ENCODE measurements around the gene LUC7L3. TPM values are rescaled to one million over a fixed set of nuclear protein-coding genes. Genes with fewer than 3 reads are reported as not detected.

The LUC7L3 gene
- total and polyA plus RNA-seq, 10 of the 15 experiments (the other 5 are each of a cell fraction or from before 2014, with no cell fraction given), result 51.3 to 176 (median 149) TPM

DNA sequence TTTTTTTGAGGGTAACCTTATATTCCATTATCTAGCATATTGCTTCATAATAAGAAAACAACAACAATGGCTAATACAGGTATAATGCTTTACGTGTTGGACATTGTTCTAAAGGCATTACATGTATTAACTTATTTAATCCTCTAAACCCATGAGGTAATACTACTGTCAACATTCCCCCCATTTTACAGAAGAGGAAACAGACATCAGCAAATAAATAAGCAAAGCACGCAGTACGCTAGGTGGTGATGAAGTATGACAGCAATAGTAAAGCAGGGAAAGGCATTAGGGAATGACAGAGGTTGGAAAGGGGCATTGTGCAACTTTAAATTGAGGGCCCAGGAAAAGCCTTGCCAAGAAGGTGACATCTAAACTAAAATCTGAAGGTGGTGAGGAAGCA is 16.2 kb upstream of the LUC7L3 start:
- H3K4me3 ChIP-seq, result no peak overlapping the region
- H3K9me3 ChIP-seq (replicated peaks; ENCODE audit: control insufficient read depth, insufficient read depth, low read length), result no peaks in the 10 kb centered on the region
- H2AFZ ChIP-seq (ENCODE audit: control insufficient read depth, low read depth, low read length), result no peak overlapping the region
- peaks cover 28% of the 10 kb centered on the region for H3K79me2 ChIP-seq (ENCODE audit: control insufficient read depth, insufficient read depth, low read length)
- TF ChIP-seq, protein P1, sequence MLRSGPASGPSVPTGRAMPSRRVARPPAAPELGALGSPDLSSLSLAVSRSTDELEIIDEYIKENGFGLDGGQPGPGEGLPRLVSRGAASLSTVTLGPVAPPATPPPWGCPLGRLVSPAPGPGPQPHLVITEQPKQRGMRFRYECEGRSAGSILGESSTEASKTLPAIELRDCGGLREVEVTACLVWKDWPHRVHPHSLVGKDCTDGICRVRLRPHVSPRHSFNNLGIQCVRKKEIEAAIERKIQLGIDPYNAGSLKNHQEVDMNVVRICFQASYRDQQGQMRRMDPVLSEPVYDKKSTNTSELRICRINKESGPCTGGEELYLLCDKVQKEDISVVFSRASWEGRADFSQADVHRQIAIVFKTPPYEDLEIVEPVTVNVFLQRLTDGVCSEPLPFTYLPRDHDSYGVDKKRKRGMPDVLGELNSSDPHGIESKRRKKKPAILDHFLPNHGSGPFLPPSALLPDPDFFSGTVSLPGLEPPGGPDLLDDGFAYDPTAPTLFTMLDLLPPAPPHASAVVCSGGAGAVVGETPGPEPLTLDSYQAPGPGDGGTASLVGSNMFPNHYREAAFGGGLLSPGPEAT (IDR thresholded peaks at IDR 0.05; ENCODE audit: low read depth), result no peak
- no peak for TF ChIP-seq ZNF622 (IDR thresholded peaks at IDR 0.05)
- H3K4me2 ChIP-seq (ENCODE audit: control insufficient read depth, insufficient read depth), result no peak overlapping the region
- H3K36me3 ChIP-seq (ENCODE audit: control insufficient read depth in 2 of 2, insufficient read depth in 2 of 2, low read length in 1 of 2), result peaks cover 5 to 6% of the 10 kb centered on the region in 2 experiments
- H3K9ac ChIP-seq (ENCODE audit: control insufficient read depth, insufficient read depth, low read length), result no peak overlapping the region
- no peaks in the 10 kb centered on the region for H4K20me1 ChIP-seq (ENCODE audit: control insufficient read depth, insufficient read depth)
- H3K4me1 ChIP-seq (ENCODE audit: control insufficient read depth, insufficient read depth, low read length), result no peaks in the 10 kb centered on the region
- intact Hi-C loops (cut with micrococcal nuclease; ENCODE audit: unreplicated experiment) (no loop called here), in situ Hi-C loops (cut with MboI) (no loop called here)
- BruUV-seq (replicated peaks), result no TSS peak
- SMC1A ChIA-PET (ENCODE audit: uncharacterized antibody, unreplicated experiment), result interaction anchor here (1.2 kb wide), 1 partner anchor 7 kb away, joined by 3 read pairs; no protein-coding TSS in a partner anchor
- FAIRE-seq (no peak), DNase-seq (ENCODE audit: low read depth, low spot score) (no peak), ATAC-seq (no peak)
- POLR2A ChIA-PET, result no interaction called here
- 100% methylated on average over 3 of the region's 3 CpGs for WGBS (ENCODE audit: insufficient coverage, insufficient replicate concordance, low lambda C conversion rate, missing lambda C conversion rate)
- no peaks in the 10 kb centered on the region for H3K27me3 ChIP-seq (replicated peaks in 1 of 2; ENCODE audit: control insufficient read depth in 2 of 2, insufficient read depth in 2 of 2, low read length in 1 of 2)
- RAD21 ChIA-PET (ENCODE audit: unreplicated experiment), result no interaction called here
- CTCF ChIA-PET, result interaction anchor here (0.8 to 1.8 kb wide), 3 partner anchors 65 to 72 kb away, joined by 3 to 6 read pairs (median 3); no protein-coding TSS in a partner anchor
- H3K27ac ChIP-seq (ENCODE audit: control insufficient read depth, insufficient read depth), result no peak overlapping the region

- DNase-seq (ENCODE audit: low read depth, low spot score) (peak; percentile 67), FAIRE-seq (no peak), ATAC-seq (peak; percentile 78)
- no peaks in the 10 kb centered on the region for H4K20me1 ChIP-seq (ENCODE audit: control insufficient read depth, insufficient read depth)
- H3K27ac ChIP-seq (ENCODE audit: control insufficient read depth, insufficient read depth), result peak within 1 kb of the TSS; percentile 86
- peak within 1 kb of the TSS; percentile 80 for H2AFZ ChIP-seq (ENCODE audit: control insufficient read depth, low read depth, low read length)
- H3K79me2 ChIP-seq (ENCODE audit: control insufficient read depth, insufficient read depth, low read length), result peaks cover 38% of the 10 kb centered on the region
- CTCF ChIA-PET, result interaction anchor here (0.6 to 1.1 kb wide), 3 partner anchors 11 to 337 kb away, joined by 3 read pairs; no protein-coding TSS in a partner anchor
- WGBS (ENCODE audit: insufficient coverage, insufficient replicate concordance, low lambda C conversion rate, missing lambda C conversion rate), result 0% methylated on average over 35 of the region's 74 CpGs
- H3K9ac ChIP-seq (ENCODE audit: control insufficient read depth, insufficient read depth, low read length), result peak within 1 kb of the TSS; percentile 91
- SMC1A ChIA-PET (ENCODE audit: uncharacterized antibody, unreplicated experiment), result interaction anchor here (1.1 to 1.5 kb wide), 2 partner anchors 12 to 75 kb away, joined by 4 to 5 read pairs; partner anchors contain the start of gene LUC7L3
- intact Hi-C loops (cut with micrococcal nuclease; ENCODE audit: unreplicated experiment), result loop anchor here (1.0 kb wide), 1 partner anchor 12 kb away; the partner anchor contains the start of gene LUC7L3
- peaks cover 9% of the 10 kb centered on the region for H3K4me1 ChIP-seq (ENCODE audit: control insufficient read depth, insufficient read depth, low read length)
- no peaks in the 10 kb centered on the region; a peak in 1 of 4 replicates for H3K36me3 ChIP-seq (ENCODE audit: control insufficient read depth in 2 of 2, insufficient read depth in 2 of 2, low read length in 1 of 2)
- RAD21 ChIA-PET (ENCODE audit: unreplicated experiment), result no interaction called here
- H3K4me3 ChIP-seq, result peak within 1 kb of the TSS; percentile 81
- peak within 1 kb of the TSS; percentile 65 for H3K4me2 ChIP-seq (ENCODE audit: control insufficient read depth, insufficient read depth)
- POLR2A ChIA-PET, result interaction anchor here (0.8 to 3.5 kb wide), 5 partner anchors 10 to 75 kb away, joined by 3 to 25 read pairs (median 4); partner anchors contain the start of gene LUC7L3
- no peaks in the 10 kb centered on the region for H3K27me3 ChIP-seq (replicated peaks in 1 of 2; ENCODE audit: control insufficient read depth in 2 of 2, insufficient read depth in 2 of 2, low read length in 1 of 2)
- in situ Hi-C loops (cut with MboI), result no loop called here
- BruUV-seq (replicated peaks), result TSS peak; percentile 84
- H3K9me3 ChIP-seq (replicated peaks; ENCODE audit: control insufficient read depth, insufficient read depth, low read length), result no peaks in the 10 kb centered on the region
- TF ChIP-seq SIX5 (IDR thresholded peaks at IDR 0.05; ENCODE audit: low read depth, low read length, severe bottlenecking), result peak; percentile 74
- no peak for TF ChIP-seq CUX1 (IDR thresholded peaks at IDR 0.05; ENCODE audit: insufficient replicate concordance, low read depth, low read length)
- 0 out of 2 replicates have a peak, but pooled peaks have one; percentile 53 for TF ChIP-seq JUND (IDR thresholded peaks at IDR 0.05; ENCODE audit: low read depth, low read length)
- no peak for TF ChIP-seq RCOR1 (conservative IDR thresholded peaks at IDR 0.05; ENCODE audit: low read depth, low read length)
- peak; percentile 80 for TF ChIP-seq ZNF24 (IDR thresholded peaks at IDR 0.05)
- peak in 1 of 2 experiments; percentile 83; a peak in 2 of 4 replicates for TF ChIP-seq SRF (IDR thresholded peaks at IDR 0.05; ENCODE audit: low read depth in 2 of 2, low read length in 2 of 2)
Measured at GRCh38 chr17:50707289-50708049, 11.9 kb upstream of the LUC7L3 start, which contains the start of gene ANKRD40. ANKRD40 (minus strand) TSS chr17:50707914; CDS start chr17:50707654, 260 bp downstream.

All from GM12878 (cell line).